T-helper 1 cell treated with Interleukin-12 subunit alpha and Interleukin-12 subunit beta and Interleukin-4 antibody, amounts not matched to agents 30 μg/mL and 1 μg/mL, for 36 hours (primary cell): Measurements from ENCODE around the gene TGFA.
"Not testable (repeated sequence)": the region's sequence is repeated elsewhere in the genome, so short reads cannot be mapped to it uniquely, and the experiment has no call there.

Source experiments
- H3K27ac Mint-ChIP-seq: one replicate; pipeline ENCODE4 v1.8.0; 2021; ENCODE audit warnings: mild to moderate bottlenecking, mixed read lengths
- H3K27me3 Mint-ChIP-seq: one replicate; pipeline ENCODE4 v1.8.0; 2021; ENCODE audit warnings: low read depth, mixed read lengths
- H3K36me3 Mint-ChIP-seq: one replicate; pipeline ENCODE4 v1.8.0; 2021; ENCODE audit warnings: low read depth, mixed read lengths
- H3K4me1 Mint-ChIP-seq: one replicate; pipeline ENCODE4 v1.8.0; 2021; ENCODE audit warnings: low read depth, mixed read lengths
- H3K4me3 Mint-ChIP-seq: one replicate; pipeline ENCODE4 v1.8.0; 2021; ENCODE audit warnings: mild to moderate bottlenecking, moderate library complexity, mixed read lengths
- H3K9me3 Mint-ChIP-seq: one replicate; pipeline ENCODE4 v1.8.0; 2021; ENCODE audit warnings: mixed read lengths

The TGFA gene

GRCh38 chr2:70480468-70480867 is 73.2 kb downstream of the TGFA start:
- Mint-ChIP-seq H3K27me3 (peaks cover 10% of the 10 kb centered on the region), H3K27ac (no peak overlapping the region), H3K4me3 (no peak overlapping the region), H3K9me3 (no peaks in the 10 kb centered on the region), H3K4me1 (no peaks in the 10 kb centered on the region), H3K36me3 (no peaks in the 10 kb centered on the region)

GRCh38 chr2:70479816-70480215 is 73.8 kb downstream of the TGFA start:
- Mint-ChIP-seq H3K4me3 (no peak overlapping the region), H3K27me3 (peaks cover 10% of the 10 kb centered on the region), H3K4me1 (peaks cover 3% of the 10 kb centered on the region), H3K9me3 (no peaks in the 10 kb centered on the region), H3K27ac (no peak overlapping the region), H3K36me3 (no peaks in the 10 kb centered on the region)

- Mint-ChIP-seq H3K4me3 (no peak overlapping the region), H3K4me1 (peaks cover 12% of the 10 kb centered on the region), H3K36me3 (no peaks in the 10 kb centered on the region), H3K27ac (no peak overlapping the region), H3K27me3 (peaks cover 10% of the 10 kb centered on the region), H3K9me3 (no peaks in the 10 kb centered on the region)
Measured at GRCh38 chr2:70477441-70477844, 76.2 kb downstream of the TGFA start.

GRCh38 chr2:70475266-70475665 is 78.4 kb downstream of the TGFA start:
- H3K27me3 Mint-ChIP-seq, result peaks cover 7% of the 10 kb centered on the region
- H3K27ac Mint-ChIP-seq, result no peak overlapping the region
- H3K9me3 Mint-ChIP-seq, result no peaks in the 10 kb centered on the region
- H3K4me3 Mint-ChIP-seq, result no peak overlapping the region
- peaks cover 12% of the 10 kb centered on the region for H3K4me1 Mint-ChIP-seq
- H3K36me3 Mint-ChIP-seq, result no peaks in the 10 kb centered on the region

GRCh38 chr2:70474256-70474848 is 79.3 kb downstream of the TGFA start:
- Mint-ChIP-seq H3K4me3 (no peak overlapping the region), H3K9me3 (no peaks in the 10 kb centered on the region), H3K36me3 (no peaks in the 10 kb centered on the region), H3K27ac (no peak overlapping the region), H3K27me3 (peaks cover 7% of the 10 kb centered on the region), H3K4me1 (peaks cover 12% of the 10 kb centered on the region)

GRCh38 chr2:70473101-70473722 is 80.4 kb downstream of the TGFA start:
- Mint-ChIP-seq H3K27ac (no peak overlapping the region), H3K36me3 (no peaks in the 10 kb centered on the region), H3K9me3 (no peaks in the 10 kb centered on the region), H3K4me1 (peaks cover 12% of the 10 kb centered on the region), H3K4me3 (no peak overlapping the region), H3K27me3 (peaks cover 7% of the 10 kb centered on the region)

GRCh38 chr2:70472221-70472890 is 81.3 kb downstream of the TGFA start:
- H3K9me3 Mint-ChIP-seq, result no peaks in the 10 kb centered on the region
- H3K36me3 Mint-ChIP-seq, result no peaks in the 10 kb centered on the region
- H3K27me3 Mint-ChIP-seq, result peaks cover 7% of the 10 kb centered on the region
- H3K4me1 Mint-ChIP-seq, result peaks cover 12% of the 10 kb centered on the region
- H3K4me3 Mint-ChIP-seq, result no peak overlapping the region
- no peak overlapping the region for H3K27ac Mint-ChIP-seq

GRCh38 chr2:70471129-70471528 is 82.5 kb downstream of the TGFA start:
- Mint-ChIP-seq H3K27ac (no peak overlapping the region), H3K4me3 (no peak overlapping the region), H3K4me1 (peaks cover 12% of the 10 kb centered on the region)

GRCh38 chr2:70469961-70470360 is 83.7 kb downstream of the TGFA start:
- no peak overlapping the region for H3K4me3 Mint-ChIP-seq
- no peak overlapping the region for H3K27ac Mint-ChIP-seq
- H3K27me3 Mint-ChIP-seq, result no peaks in the 10 kb centered on the region
- H3K9me3 Mint-ChIP-seq, result no peaks in the 10 kb centered on the region
- peaks cover 9% of the 10 kb centered on the region for H3K4me1 Mint-ChIP-seq
- no peaks in the 10 kb centered on the region for H3K36me3 Mint-ChIP-seq

More at GRCh38 chr2:70471129-70471528, 82.5 kb downstream of the TGFA start:
- Mint-ChIP-seq H3K36me3 (no peaks in the 10 kb centered on the region), H3K27me3 (no peaks in the 10 kb centered on the region), H3K9me3 (no peaks in the 10 kb centered on the region)

- Mint-ChIP-seq H3K4me1 (peaks cover 9% of the 10 kb centered on the region), H3K36me3 (no peaks in the 10 kb centered on the region), H3K27ac (no peak overlapping the region), H3K27me3 (no peaks in the 10 kb centered on the region), H3K9me3 (no peaks in the 10 kb centered on the region), H3K4me3 (no peak overlapping the region)
Measured at GRCh38 chr2:70469435-70469834, 84.2 kb downstream of the TGFA start.

- H3K27me3 Mint-ChIP-seq, result no peaks in the 10 kb centered on the region
- H3K4me3 Mint-ChIP-seq, result no peak overlapping the region
- no peaks in the 10 kb centered on the region for H3K9me3 Mint-ChIP-seq
- H3K4me1 Mint-ChIP-seq, result peaks cover 5% of the 10 kb centered on the region
- no peak overlapping the region for H3K27ac Mint-ChIP-seq
- no peaks in the 10 kb centered on the region for H3K36me3 Mint-ChIP-seq
Measured at GRCh38 chr2:70468878-70469277, 84.7 kb downstream of the TGFA start.

- Mint-ChIP-seq H3K4me1 (no peaks in the 10 kb centered on the region), H3K9me3 (no peaks in the 10 kb centered on the region), H3K4me3 (no peak overlapping the region), H3K27ac (no peak overlapping the region), H3K36me3 (no peaks in the 10 kb centered on the region), H3K27me3 (no peaks in the 10 kb centered on the region)
Measured at GRCh38 chr2:70467831-70468779, 85.5 kb downstream of the TGFA start.

- H3K27ac Mint-ChIP-seq, result no peak overlapping the region
- H3K4me3 Mint-ChIP-seq, result no peak overlapping the region
- no peaks in the 10 kb centered on the region for H3K9me3 Mint-ChIP-seq
- no peaks in the 10 kb centered on the region for H3K4me1 Mint-ChIP-seq
- H3K27me3 Mint-ChIP-seq, result no peaks in the 10 kb centered on the region
- H3K36me3 Mint-ChIP-seq, result no peaks in the 10 kb centered on the region
Measured at GRCh38 chr2:70467237-70467636, 86.4 kb downstream of the TGFA start.

- not testable (repeated sequence) for H3K9me3 Mint-ChIP-seq, H3K4me3 Mint-ChIP-seq, H3K27ac Mint-ChIP-seq, H3K36me3 Mint-ChIP-seq, H3K27me3 Mint-ChIP-seq, H3K4me1 Mint-ChIP-seq
Measured at GRCh38 chr2:70466647-70467046, 87.0 kb downstream of the TGFA start.
